IPS-18a (cell line): ENCODE data around the gene GFRA1.
"Not testable (repeated sequence)": the region's sequence is repeated elsewhere in the genome, so short reads cannot be mapped to it uniquely, and the experiment has no call there.

Experiments used
- H3K27ac ChIP-seq: one replicate; pipeline ENCODE4 v1.5.1; 2013; ENCODE audit warnings: low read length
- H3K27me3 ChIP-seq: one replicate; pipeline ENCODE4 v1.6.1; 2013; ENCODE audit warnings: mild to moderate bottlenecking, low read length; ENCODE audit not compliant: control insufficient read depth, insufficient read depth
- H3K36me3 ChIP-seq: one replicate; pipeline ENCODE4 v1.6.1; 2013; ENCODE audit warnings: low read depth, low read length; ENCODE audit not compliant: control insufficient read depth
- H3K4me1 ChIP-seq: one replicate; pipeline ENCODE4 v1.6.1; 2013; ENCODE audit warnings: low read depth, low read length; ENCODE audit not compliant: control insufficient read depth
- H3K4me3 ChIP-seq: one replicate; pipeline ENCODE4 v1.5.1; 2013; ENCODE audit warnings: low read length
- H3K9ac ChIP-seq: one replicate; pipeline ENCODE4 v1.6.1; 2013; ENCODE audit warnings: mild to moderate bottlenecking, low read length, moderate library complexity
- H3K9me3 ChIP-seq: one replicate; pipeline ENCODE4 v1.6.1; 2013; ENCODE audit warnings: low read depth, low read length; ENCODE audit not compliant: control insufficient read depth

The GFRA1 gene

DNA sequence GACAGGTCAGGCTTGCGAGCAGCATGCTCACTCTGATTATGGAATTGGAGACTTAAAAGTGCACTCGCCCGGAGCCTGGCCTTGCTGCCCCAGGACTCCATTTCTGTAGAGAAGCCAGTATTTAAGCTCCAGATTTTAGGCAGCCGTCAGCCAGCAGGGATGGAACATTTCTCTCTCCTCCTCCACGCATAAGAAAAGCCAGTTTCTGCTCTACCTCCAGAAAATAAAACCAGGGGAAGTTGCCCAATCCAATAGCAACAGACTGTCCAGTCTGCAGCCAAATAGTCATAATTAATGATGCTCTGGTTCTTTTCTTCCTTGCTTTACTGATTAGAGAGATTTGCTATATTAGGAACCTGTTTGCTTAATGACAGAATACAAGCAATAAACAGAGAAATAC is 203.2 kb downstream of the GFRA1 start:
- Histone ChIP-seq H3K27me3 (no peaks in the 10 kb centered on the region), H3K9me3 (no peaks in the 10 kb centered on the region)

DNA sequence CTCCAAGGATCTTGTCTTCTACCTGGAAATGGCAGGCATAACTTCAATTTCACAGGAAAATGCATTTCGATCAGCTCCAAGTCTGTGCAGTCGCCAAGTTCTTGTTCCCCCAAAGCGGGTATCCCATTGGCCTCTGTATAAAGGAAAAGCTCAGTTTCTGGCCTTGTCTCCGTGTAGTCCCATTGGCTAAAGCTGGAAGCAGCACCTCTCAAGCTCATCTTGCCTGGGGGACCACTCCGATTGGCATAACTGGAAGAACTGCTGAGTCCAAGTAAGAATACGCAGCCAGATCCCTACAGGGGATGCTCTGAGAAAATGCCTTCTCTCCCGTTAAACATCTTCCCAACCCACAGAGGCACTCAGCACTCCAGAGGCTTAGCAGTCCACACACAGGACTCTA is 205.2 kb downstream of the GFRA1 start:
- Histone ChIP-seq H3K4me3 (no peak overlapping the region), H3K9me3 (no peaks in the 10 kb centered on the region), H3K36me3 (no peaks in the 10 kb centered on the region), H3K27ac (no peak overlapping the region), H3K27me3 (no peaks in the 10 kb centered on the region), H3K9ac (no peak overlapping the region), H3K4me1 (peaks cover 11% of the 10 kb centered on the region)

More for the DNA sequence above, 203.2 kb downstream of the GFRA1 start:
- Histone ChIP-seq H3K36me3 (no peaks in the 10 kb centered on the region), H3K4me3 (no peak overlapping the region), H3K27ac (no peak overlapping the region), H3K9ac (no peak overlapping the region), H3K4me1 (peaks cover 11% of the 10 kb centered on the region)

DNA sequence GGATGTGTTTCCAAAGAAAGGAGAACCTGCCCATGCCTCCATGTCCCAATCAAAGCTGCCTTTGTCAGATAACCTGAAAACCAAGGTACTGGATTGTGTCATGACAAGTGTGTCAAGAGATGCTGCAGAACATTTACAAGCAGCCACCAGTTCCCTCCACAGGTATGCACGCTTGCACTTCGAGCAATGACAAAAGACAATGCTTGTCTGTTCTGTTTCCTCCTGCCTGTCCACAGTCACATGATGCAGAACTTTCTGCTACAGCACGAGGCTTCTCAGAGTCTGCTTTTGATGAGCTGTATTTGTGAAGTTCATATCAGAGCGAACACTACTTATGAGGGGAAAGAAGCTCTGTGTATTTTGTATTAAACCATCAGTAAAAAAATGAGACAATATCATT is 209.9 kb downstream of the GFRA1 start:
- Histone ChIP-seq H3K27me3 (no peaks in the 10 kb centered on the region), H3K9ac (no peak overlapping the region), H3K36me3 (no peaks in the 10 kb centered on the region), H3K4me1 (no peaks in the 10 kb centered on the region), H3K27ac (no peak overlapping the region), H3K4me3 (no peak overlapping the region), H3K9me3 (no peaks in the 10 kb centered on the region)

DNA sequence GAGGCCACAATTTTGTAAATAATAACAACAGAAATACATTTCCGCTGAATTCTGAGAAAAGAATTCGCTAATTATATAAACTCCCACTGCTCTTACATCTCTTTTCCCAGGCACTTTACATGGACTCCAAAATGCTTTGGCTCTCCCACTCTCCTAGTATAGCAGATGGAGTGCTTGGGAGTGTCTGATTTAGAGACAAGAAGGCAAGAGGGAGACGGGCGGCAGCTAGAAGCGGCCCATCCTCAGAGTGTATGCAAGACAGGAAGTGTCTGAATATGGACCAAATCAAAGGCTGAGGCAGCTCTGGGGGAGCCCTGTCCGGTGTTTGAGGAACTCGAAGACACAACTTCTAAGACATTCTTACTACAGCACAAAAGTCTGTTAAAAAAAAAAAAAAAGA is 212.1 kb downstream of the GFRA1 start:
- no peaks in the 10 kb centered on the region for H3K27me3 ChIP-seq
- H3K9ac ChIP-seq: no peak overlapping the region
- H3K9me3 ChIP-seq: no peaks in the 10 kb centered on the region
- no peak overlapping the region for H3K4me3 ChIP-seq
- no peaks in the 10 kb centered on the region for H3K36me3 ChIP-seq
- H3K27ac ChIP-seq: no peak overlapping the region
- H3K4me1 ChIP-seq: peaks cover 2% of the 10 kb centered on the region

DNA sequence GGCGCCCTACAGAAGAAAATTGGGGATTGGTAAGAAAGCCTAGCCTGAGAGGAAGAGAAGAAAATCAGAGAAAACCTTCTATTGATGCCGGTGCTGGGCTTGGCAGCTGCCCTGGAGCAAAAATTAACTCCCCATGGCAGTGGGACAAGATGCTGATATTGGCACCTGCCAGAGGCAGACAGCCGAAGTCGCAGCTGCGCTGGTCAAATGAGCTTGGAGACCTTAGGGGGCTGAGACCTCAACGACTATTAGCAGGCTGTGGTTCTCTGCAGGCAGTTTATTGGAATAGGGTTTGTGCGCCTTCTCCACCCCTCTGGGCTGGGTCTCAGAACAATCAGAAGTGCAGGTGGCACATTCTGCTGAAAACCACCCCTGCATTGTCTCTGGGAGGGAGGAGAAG is 213.7 kb downstream of the GFRA1 start:
- peaks cover 11% of the 10 kb centered on the region for H3K4me1 ChIP-seq
- no peaks in the 10 kb centered on the region for H3K9me3 ChIP-seq
- no peak overlapping the region for H3K27ac ChIP-seq
- H3K27me3 ChIP-seq: no peaks in the 10 kb centered on the region
- no peak overlapping the region for H3K9ac ChIP-seq
- no peaks in the 10 kb centered on the region for H3K36me3 ChIP-seq
- no peak overlapping the region for H3K4me3 ChIP-seq

DNA sequence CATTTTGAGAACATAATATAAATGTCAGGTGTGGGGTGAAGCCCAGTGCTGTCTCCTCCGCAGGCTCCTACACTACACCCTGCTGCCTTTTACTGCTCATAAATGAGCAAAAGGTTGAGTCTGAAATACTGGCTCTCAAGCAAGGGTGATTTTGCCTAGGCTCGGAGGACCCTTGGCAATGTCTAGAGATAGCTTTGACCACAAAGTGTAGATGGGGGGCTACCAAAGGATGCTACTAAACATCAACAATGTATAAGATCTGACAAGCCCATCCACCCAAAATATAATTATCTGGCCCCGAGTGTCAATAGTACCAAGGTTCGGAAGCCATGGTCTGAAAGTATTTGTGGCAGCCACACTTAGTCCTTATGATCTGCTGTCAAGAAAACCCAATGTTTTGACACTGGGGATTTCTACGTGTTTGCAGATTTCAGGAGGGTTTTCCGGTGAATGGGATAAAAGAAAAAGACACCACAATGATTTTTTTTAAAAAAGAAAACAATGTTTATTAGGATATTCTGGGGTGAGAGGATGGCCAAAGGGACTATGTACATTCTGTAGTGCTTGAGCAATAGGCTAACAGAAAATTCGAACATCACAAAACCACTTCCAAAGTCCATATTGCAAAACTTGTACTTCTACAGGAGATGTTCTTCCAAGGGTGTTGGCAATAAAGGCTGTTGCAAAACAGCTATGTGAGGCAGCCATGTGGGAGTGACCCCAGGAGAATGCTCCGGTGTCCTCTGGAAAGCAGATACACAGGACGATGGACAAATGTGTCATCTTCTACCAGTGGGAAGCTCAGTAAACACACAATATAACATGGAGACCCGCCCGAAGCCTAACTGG is 216.3 kb downstream of the GFRA1 start:
- Histone ChIP-seq H3K9ac (no peak overlapping the region), H3K27ac (no peak overlapping the region), H3K27me3 (no peaks in the 10 kb centered on the region), H3K4me3 (no peak overlapping the region), H3K9me3 (no peaks in the 10 kb centered on the region), H3K4me1 (peaks cover 15% of the 10 kb centered on the region), H3K36me3 (no peaks in the 10 kb centered on the region)

DNA sequence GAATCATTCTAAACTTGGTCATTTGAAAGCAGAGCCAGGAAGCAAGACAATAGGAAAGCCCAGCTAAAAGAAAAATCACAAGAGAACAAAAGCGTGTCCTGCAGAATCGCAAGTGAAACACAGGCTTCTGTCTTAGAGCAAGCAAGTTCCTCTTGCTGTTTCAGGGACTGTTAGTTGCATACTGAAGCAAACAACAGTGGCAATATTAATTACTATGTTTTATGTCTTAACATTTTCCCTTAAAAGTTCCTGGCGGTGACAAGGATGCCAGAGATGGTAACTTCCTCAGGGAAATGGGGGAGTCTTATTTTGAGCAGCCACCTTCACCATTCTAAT is 217.1 kb downstream of the GFRA1 start:
- Histone ChIP-seq H3K27me3 (no peaks in the 10 kb centered on the region), H3K36me3 (no peaks in the 10 kb centered on the region), H3K4me3 (no peak overlapping the region), H3K9ac (no peak overlapping the region), H3K4me1 (peaks cover 15% of the 10 kb centered on the region), H3K27ac (no peak overlapping the region), H3K9me3 (no peaks in the 10 kb centered on the region)

DNA sequence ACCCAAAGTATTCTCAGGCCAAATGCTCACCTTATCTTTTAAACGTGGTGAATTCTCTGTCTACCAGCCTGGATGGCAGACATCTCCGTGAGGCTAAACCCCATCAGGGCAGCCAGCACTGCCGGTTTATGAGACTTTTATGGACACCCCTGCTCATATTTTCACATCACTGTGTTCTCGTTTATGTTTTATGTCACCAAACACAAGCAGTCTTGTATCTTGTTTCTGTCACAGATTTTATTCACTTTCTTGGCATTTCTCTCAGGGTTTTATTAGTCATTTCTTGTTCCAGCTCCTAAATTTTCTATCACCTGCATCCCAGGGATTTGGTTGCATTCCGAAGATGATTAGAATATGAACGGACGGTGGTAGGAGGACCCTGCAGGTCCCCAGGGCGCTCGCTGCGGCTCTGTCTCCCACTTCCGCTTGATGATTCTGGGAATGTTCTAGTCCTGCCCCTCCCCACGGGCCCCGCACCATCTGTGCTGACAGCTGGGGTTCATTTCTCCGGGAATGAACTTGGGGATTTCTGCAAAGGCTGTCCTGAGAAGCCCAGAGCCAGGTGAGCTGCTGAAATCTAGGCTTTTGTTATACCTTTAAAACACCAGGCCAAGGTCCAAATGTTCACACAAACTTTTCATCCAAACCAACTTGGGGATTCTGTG is 217.6 kb downstream of the GFRA1 start:
- Histone ChIP-seq H3K27ac (no peak overlapping the region), H3K4me1 (peaks cover 15% of the 10 kb centered on the region), H3K9ac (no peak overlapping the region), H3K36me3 (no peaks in the 10 kb centered on the region), H3K4me3 (no peak overlapping the region), H3K27me3 (no peaks in the 10 kb centered on the region), H3K9me3 (no peaks in the 10 kb centered on the region)

DNA sequence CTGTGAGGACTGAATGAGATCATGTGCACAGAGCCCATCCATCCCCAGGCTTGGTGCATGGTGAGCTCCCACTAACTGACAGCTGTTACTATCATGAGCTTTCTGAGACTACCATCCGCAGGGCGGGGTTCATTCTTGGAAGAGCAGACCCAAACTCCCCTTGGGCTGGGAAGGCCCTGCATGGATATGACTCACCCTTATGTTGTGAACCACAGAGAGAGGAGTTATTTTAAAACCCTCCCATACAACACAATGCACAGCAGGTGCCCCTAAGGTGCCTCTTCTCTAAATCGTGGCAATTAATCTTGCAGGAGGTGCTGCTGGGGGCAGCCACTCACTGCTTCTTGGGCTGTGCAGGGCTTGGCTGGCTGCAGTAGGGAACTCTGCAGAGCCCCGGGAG is 219.1 kb downstream of the GFRA1 start:
- Histone ChIP-seq H3K27ac (no peak overlapping the region), H3K9me3 (no peaks in the 10 kb centered on the region), H3K27me3 (no peaks in the 10 kb centered on the region), H3K36me3 (no peaks in the 10 kb centered on the region), H3K4me1 (peaks cover 15% of the 10 kb centered on the region), H3K4me3 (no peak overlapping the region), H3K9ac (no peak overlapping the region)

DNA sequence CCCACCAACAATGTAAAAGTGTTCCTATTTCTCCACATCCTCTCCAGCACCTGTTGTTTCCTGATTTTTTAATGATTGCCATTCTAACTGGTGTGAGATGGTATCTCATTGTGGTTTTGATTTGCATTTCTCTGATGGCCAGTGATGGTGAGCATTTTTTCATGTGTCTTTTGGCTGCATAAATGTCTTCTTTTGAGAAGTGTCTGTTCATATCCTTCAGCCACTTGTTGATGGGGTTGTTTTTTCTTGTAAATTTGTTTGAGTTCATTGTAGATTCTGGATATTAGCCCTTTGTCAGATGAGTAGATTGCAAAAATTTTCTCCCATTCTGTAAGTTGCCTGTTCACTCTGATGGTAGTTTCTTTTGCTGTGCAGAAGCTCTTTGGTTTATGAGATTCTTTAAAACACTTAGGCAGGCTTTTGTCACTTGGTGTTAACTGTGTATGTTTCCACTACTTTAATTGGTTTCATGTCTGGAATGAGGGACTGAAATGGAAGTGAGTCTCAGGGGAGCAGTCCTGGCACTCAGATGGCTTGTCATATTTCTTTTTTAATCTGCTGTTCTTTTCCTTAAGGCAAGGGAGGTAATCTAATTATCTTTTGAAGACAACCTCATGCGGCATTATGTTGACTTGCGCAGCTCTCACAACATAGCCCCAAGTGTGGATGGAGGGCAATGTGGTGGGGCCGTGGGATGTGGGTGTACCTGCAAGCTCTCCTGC is 219.8 kb downstream of the GFRA1 start:
- not testable (repeated sequence) for H3K9ac ChIP-seq, H3K27ac ChIP-seq, H3K36me3 ChIP-seq, H3K9me3 ChIP-seq, H3K4me3 ChIP-seq, H3K27me3 ChIP-seq
- H3K4me1 ChIP-seq: peaks cover 15% of the 10 kb centered on the region

DNA sequence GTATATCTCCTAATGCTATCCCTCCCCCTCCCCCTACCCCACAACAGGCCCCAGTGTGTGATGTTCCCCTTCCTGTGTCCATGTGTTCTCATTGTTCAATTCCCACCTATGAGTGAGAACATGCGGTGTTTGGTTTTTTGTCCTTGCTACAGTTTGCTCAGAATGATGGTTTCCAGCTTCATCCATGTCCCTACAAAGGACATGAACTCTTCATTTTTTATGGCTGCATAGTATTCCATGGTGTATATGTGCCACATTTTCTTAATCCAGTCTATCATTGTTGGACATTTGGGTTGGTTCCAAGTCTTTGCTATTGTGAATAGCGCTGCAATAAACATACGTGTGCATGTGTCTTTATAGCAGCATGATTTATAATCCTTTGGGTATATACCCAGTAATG is 220.5 kb downstream of the GFRA1 start:
- not testable (repeated sequence) for H3K9ac ChIP-seq, H3K27ac ChIP-seq, H3K36me3 ChIP-seq, H3K27me3 ChIP-seq, H3K4me3 ChIP-seq, H3K9me3 ChIP-seq
- H3K4me1 ChIP-seq: peaks cover 15% of the 10 kb centered on the region
